ENCODE results near the gene FAT1.

FAT1 gene

DNA sequence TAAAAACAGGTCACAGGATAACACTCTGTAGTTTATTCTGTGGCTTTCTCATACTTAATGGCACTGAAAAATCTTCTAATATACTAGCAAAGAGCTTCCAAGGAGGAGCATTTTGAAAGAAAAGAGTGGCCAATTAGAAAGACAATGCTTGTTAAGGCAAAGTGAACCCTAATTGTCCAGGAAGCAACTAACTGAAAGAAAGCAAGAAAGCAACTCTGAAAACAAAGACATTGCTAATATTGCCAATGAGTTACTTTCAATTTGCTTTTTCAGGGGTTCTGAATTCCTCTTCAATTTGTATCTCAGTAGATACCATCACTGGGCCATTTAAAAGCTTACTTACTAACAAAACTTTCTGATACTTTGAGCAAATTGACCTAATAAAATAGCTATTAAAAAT lies 89.8 kb downstream of the FAT1 start:
- TF ChIP-seq, protein P1, sequence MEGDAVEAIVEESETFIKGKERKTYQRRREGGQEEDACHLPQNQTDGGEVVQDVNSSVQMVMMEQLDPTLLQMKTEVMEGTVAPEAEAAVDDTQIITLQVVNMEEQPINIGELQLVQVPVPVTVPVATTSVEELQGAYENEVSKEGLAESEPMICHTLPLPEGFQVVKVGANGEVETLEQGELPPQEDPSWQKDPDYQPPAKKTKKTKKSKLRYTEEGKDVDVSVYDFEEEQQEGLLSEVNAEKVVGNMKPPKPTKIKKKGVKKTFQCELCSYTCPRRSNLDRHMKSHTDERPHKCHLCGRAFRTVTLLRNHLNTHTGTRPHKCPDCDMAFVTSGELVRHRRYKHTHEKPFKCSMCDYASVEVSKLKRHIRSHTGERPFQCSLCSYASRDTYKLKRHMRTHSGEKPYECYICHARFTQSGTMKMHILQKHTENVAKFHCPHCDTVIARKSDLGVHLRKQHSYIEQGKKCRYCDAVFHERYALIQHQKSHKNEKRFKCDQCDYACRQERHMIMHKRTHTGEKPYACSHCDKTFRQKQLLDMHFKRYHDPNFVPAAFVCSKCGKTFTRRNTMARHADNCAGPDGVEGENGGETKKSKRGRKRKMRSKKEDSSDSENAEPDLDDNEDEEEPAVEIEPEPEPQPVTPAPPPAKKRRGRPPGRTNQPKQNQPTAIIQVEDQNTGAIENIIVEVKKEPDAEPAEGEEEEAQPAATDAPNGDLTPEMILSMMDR (IDR thresholded peaks at IDR 0.05; ENCODE audit: low read depth, low read length), result no peak

DNA sequence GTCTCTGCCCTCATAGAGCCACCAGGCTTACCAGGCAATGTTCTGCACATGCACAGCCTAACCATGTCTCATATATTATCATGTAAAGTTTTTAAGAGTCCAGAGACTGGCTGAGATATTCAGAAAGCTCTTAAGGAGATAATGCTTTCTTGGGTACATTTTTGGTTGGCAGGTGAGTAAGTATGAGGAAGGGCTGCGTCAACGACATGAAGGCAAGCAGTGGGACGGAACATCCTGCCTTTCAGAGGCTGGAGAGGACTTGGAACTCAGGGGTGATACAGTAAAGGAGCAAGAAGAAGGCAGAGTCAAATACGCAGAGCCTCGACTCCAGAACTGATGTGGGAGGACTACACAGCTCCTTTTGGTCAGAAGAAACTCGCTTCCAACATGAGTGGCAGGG lies 93.5 kb downstream of the FAT1 start:
- TF ChIP-seq, protein P1 (IDR thresholded peaks at IDR 0.05; ENCODE audit: low read depth, low read length), result no peak
- no peak overlapping the region for H3K4me3 ChIP-seq (ENCODE audit: low read depth, low read length)

More for the DNA sequence above, 89.8 kb downstream of the FAT1 start:
- no peak overlapping the region for H3K4me3 ChIP-seq (ENCODE audit: low read depth, low read length)

DNA sequence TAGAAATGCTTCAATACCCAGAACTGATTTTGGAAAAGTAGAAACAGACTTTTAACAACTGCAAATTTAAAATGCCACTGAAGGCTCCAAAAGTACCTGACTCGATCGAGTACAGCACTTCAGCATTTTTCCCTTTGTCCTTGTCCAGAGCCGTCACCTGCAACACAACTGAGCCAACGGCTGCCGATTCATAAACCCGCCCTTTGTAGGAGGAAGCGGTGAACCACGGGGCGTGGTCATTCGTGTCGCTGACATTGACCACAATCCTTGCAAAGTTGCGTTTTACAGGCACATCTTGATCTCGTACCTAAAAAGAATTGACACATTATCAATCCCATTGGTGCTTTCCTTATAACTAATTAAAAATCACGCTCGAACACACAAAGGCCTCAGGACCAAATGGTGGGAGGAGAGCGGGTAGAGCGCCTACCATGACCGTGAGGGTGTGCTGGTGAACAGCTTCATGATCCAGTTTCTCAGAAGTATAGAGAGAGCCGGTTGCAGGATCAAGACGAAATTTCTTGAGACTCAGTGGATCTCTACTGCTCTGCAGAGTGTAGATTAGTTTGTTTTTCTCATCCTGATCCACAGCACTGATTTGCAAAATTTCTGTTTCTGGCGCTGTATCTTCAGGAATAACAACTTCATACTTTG lies 95.5 kb downstream of the FAT1 start:
- TF ChIP-seq, protein P1 (IDR thresholded peaks at IDR 0.05; ENCODE audit: low read depth, low read length), result no peak
- no peak overlapping the region for H3K4me3 ChIP-seq (ENCODE audit: low read depth, low read length)

DNA sequence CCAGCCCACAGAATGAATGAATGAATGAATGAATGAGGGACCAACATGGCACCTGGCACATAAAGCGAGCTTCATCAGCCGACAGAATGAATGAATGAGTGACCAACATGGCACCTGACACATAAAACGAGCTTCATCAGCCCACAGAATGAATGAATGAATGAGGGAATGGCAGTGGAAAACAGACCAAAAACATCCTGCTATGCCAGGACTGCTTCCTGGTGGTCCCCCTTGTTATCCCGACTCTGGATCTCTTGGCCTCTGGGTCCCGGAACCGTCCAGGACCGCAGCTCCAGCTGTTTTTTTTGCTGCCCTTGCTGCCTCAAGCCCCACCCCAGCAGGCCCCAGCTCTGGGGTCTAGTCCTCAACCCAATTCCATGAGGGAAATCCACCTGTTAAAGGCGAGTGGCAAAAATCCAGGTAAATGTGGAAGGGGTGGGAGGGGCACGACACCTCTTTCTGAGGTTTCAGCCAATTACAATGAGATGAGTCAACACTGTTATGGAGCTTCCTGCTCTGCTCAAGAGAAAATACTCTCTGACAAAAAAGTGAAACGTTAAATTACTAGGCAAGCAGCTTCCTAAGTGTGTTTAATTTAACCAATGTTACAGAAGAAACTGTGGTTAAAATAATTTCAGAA lies 96.3 kb downstream of the FAT1 start:
- TF ChIP-seq, protein P1 (IDR thresholded peaks at IDR 0.05; ENCODE audit: low read depth, low read length), result no peak
- H3K4me3 ChIP-seq (ENCODE audit: low read depth, low read length), result no peak overlapping the region

DNA sequence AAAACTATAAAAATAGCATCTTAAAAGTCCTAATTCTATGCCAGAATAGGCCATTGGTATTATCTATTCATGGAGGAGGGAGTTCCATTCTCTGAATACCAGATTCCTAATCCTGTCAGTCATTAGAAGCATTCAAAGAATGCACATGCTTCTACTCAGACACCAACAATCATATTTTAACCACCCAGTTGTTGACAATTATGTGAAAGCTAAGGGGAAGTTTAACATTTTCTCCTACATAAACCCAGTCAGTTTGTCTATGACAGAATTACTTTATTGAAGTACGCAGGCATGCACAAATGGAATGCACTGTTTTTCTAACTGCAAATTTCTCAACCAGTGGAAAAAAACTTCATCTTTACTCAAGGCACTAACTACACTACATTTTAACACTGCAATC lies 98.7 kb downstream of the FAT1 start:
- no peak overlapping the region for H3K4me3 ChIP-seq (ENCODE audit: low read depth, low read length)
- TF ChIP-seq, protein P1 (IDR thresholded peaks at IDR 0.05; ENCODE audit: low read depth, low read length), result no peak

DNA sequence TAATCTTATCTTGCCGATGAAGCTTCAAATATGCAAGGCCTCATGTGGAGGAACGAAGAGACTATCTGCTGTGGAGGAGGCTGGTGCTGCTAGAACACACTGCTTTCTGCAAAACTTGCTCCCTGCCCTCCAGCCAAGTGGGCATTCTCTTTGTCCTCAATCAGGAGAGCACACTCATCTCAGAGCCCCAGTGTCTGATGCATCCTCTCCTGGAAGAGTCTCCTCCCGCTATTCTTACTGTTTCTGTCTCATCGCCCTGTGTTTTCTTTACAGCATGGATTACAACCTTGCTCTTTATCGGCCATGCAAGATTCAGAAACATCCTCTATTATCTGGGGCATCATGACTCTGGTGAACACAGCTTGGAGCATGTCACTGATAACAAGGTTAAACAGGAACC lies 100.1 kb downstream of the FAT1 start:
- H3K4me3 ChIP-seq (ENCODE audit: low read depth, low read length), result no peak overlapping the region
- TF ChIP-seq, protein P1 (IDR thresholded peaks at IDR 0.05; ENCODE audit: low read depth, low read length), result no peak

DNA sequence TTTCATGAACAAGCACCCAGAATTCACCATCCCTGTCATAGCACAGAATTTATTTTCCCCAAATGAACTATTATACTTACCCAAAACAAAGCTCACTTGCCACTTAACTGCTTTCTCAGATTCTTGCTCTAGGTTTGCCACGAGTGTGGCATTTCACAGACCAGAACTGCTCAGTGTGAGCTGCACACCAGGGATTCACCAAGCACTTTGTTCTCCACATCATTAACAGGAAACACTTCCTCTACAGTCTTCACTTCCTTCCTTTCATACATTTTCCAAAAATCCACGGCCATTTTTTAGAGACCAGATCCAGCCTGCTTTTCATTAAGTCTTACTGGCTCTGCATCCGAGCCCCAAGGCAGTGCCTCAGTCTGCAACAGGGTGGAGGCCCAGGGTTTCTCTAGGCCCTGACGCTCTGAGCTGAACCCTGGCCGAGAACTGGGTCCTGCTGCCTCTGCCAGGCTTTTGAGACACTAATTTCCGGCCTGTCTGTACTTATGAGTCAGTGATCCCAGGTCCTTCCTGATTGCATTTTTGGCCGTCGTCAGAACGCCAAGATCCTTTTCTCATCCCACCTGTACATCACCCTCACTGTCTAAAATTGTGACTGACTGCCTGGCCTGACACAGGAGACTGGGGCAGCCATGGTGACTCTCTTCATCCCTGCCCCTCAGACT lies 100.7 kb downstream of the FAT1 start:
- TF ChIP-seq, protein P1 (IDR thresholded peaks at IDR 0.05; ENCODE audit: low read depth, low read length), result no peak
- H3K4me3 ChIP-seq (ENCODE audit: low read depth, low read length), result no peak overlapping the region

Data from WI38 (cell line).